GM12878 (cell line): ENCODE results near the gene NFILZ. TPM values are rescaled to one million over a fixed set of nuclear protein-coding genes. Genes with fewer than 3 reads are reported as not detected.

Experiments
- ATAC-seq: fragments of 200-7000 bp; cut with Tn5 transposase; 3 replicates; pipeline ENCODE4 v1.9.1; 2020; ENCODE audit warnings: mild to moderate bottlenecking, moderate library complexity
- BruUV-seq: library from RNA; stranded (reverse); fragments of 400-500 nt; replicated peaks from 2 replicates; lab custom pipeline; 2021; lab: Mats Ljungman, UMichigan
- CTCF ChIA-PET: fragments of 300-600 bp; sonication (Branson Sonifier 250); formaldehyde crosslinking; extraction: SDS; loops from one replicate; lab custom pipeline; 2021; ENCODE audit warnings: inconsistent platforms; lab: Yijun Ruan, JAX
- POLR2A ChIA-PET: fragments of 350-600 bp; formaldehyde crosslinking; extraction: SDS; loops from one replicate; lab custom pipeline; 2021; ENCODE audit warnings: inconsistent platforms; lab: Charles Lee
- RAD21 ChIA-PET: fragments of 300-600 bp; sonication (Branson Sonifier 250); formaldehyde crosslinking; loops from one replicate; lab custom pipeline; 2023; ENCODE audit warnings: antibody characterized with exemption; ENCODE audit not compliant: unreplicated experiment; lab: Charles Lee
- SMC1A ChIA-PET: fragments of 300-600 bp; sonication (Branson Sonifier 250); formaldehyde crosslinking; loops from one replicate; lab custom pipeline; 2023; ENCODE audit not compliant: unreplicated experiment, uncharacterized antibody; lab: Charles Lee
- DNase-seq: peaks from one replicate; pipeline ENCODE4 v3.0.0-alpha.2; 2011; ENCODE audit warnings: low read depth, low spot score
- FAIRE-seq: peaks from 3 replicates; lab custom pipeline; 2011; peaks lifted over from hg19 to GRCh38; lab: Jason Lieb, UNC
- H2AFZ ChIP-seq: 2 replicates; pipeline ENCODE4 v1.6.0; 2011; ENCODE audit warnings: low read depth, low read length, control low read depth; ENCODE audit not compliant: control insufficient read depth
- H3K27ac ChIP-seq: 2 replicates; pipeline ENCODE4 v1.5.1; 2011; ENCODE audit warnings: control low read depth; ENCODE audit not compliant: control insufficient read depth, insufficient read depth
- H3K27me3 ChIP-seq, 2 experiments: replicated peaks in 1 of 2; 2 replicates each; pipeline versions ENCODE4 v1.6.0 to v1.6.1; 2011; ENCODE audit warnings: low read length in 1 of 2; ENCODE audit not compliant: control insufficient read depth in 2 of 2, insufficient read depth in 2 of 2
- H3K36me3 ChIP-seq, 2 experiments: 2 replicates each; pipeline ENCODE4 v1.5.1; 2011; ENCODE audit warnings: low read length in 1 of 2; ENCODE audit not compliant: control insufficient read depth in 2 of 2, insufficient read depth in 2 of 2
- H3K4me1 ChIP-seq: 2 replicates; pipeline ENCODE4 v1.6.1; 2011; ENCODE audit warnings: mild to moderate bottlenecking, low read length, moderate library complexity, mixed read lengths; ENCODE audit not compliant: control insufficient read depth, insufficient read depth
- H3K4me2 ChIP-seq: 2 replicates; pipeline ENCODE4 v1.6.0; 2011; ENCODE audit warnings: control low read depth; ENCODE audit not compliant: control insufficient read depth, insufficient read depth
- H3K4me3 ChIP-seq: fragments of 200-600 bp; sonication (generic); 2 replicates; pipeline ENCODE4 v1.5.1; 2016
- H3K79me2 ChIP-seq: 2 replicates; pipeline ENCODE4 v1.6.0; 2011; ENCODE audit warnings: low read length; ENCODE audit not compliant: control insufficient read depth, insufficient read depth
- H3K9ac ChIP-seq: 2 replicates; pipeline ENCODE4 v1.8.0; 2011; ENCODE audit warnings: low read length, control low read depth, mixed read lengths; ENCODE audit not compliant: control insufficient read depth, insufficient read depth
- H3K9me3 ChIP-seq: replicated peaks from 3 replicates; pipeline ENCODE4 v1.5.1; 2011; ENCODE audit warnings: mild to moderate bottlenecking, low read length; ENCODE audit not compliant: control insufficient read depth, insufficient read depth
- H4K20me1 ChIP-seq: 2 replicates; pipeline ENCODE4 v1.6.0; 2011; ENCODE audit not compliant: control insufficient read depth, insufficient read depth
- ATF3 ChIP-seq: IDR thresholded peaks from 2 replicates; pipeline ENCODE4 v1.6.1; 2011; ENCODE audit warnings: low read depth, mild to moderate bottlenecking, low read length, moderate library complexity, borderline replicate concordance; ENCODE audit errors: extremely low read depth
- BCL11A ChIP-seq: IDR thresholded peaks from 2 replicates; pipeline ENCODE4 v1.6.1; 2011; ENCODE audit warnings: low read depth, low read length
- CHD2 ChIP-seq: IDR thresholded peaks from 2 replicates; pipeline ENCODE4 v1.6.1; 2011; ENCODE audit warnings: low read depth, low read length, improper control_type of control experiment, borderline replicate concordance
- DPF2 ChIP-seq: fragments of 450-650 bp; IDR thresholded peaks from 2 replicates; pipeline ENCODE4 v1.6.1; 2017; ENCODE audit warnings: mild to moderate bottlenecking
- ESRRA ChIP-seq: IDR thresholded peaks from 2 replicates; pipeline ENCODE4 v1.6.1; 2012; ENCODE audit warnings: mild to moderate bottlenecking, low read length, improper control_type of control experiment
- EZH2 ChIP-seq: IDR thresholded peaks from 2 replicates; pipeline ENCODE4 v1.6.1; 2012; ENCODE audit warnings: low read depth, mild to moderate bottlenecking, control low read depth, inconsistent platforms, low read length, borderline replicate concordance; ENCODE audit not compliant: control insufficient read depth
- FOS ChIP-seq: IDR thresholded peaks from 3 replicates; pipeline ENCODE4 v1.6.1; 2011; ENCODE audit warnings: borderline replicate concordance; ENCODE audit not compliant: insufficient read length; ENCODE audit errors: extremely low read depth
- GATAD2B ChIP-seq: fragments of 450-650 bp; conservative IDR thresholded peaks from 2 replicates; pipeline ENCODE4 v1.6.1; 2017; ENCODE audit warnings: low read depth, mild to moderate bottlenecking, moderate library complexity
- IRF5 ChIP-seq: fragments of 450-650 bp; IDR thresholded peaks from 2 replicates; pipeline ENCODE4 v1.6.1; 2017; ENCODE audit warnings: borderline replicate concordance
- NBN ChIP-seq: fragments of 450-650 bp; IDR thresholded peaks from 2 replicates; pipeline ENCODE4 v1.6.1; 2016
- NFYA ChIP-seq: IDR thresholded peaks from 2 replicates; pipeline ENCODE4 v1.6.1; 2011; ENCODE audit warnings: low read depth, mild to moderate bottlenecking, low read length, improper control_type of control experiment, borderline replicate concordance
- NFYB ChIP-seq: IDR thresholded peaks from 2 replicates; pipeline ENCODE4 v1.6.1; 2011; ENCODE audit warnings: low read depth, mild to moderate bottlenecking, low read length, improper control_type of control experiment, moderate library complexity; ENCODE audit not compliant: insufficient read depth
- PBX3 ChIP-seq: IDR thresholded peaks from 2 replicates; pipeline ENCODE4 v1.6.1; 2011; ENCODE audit warnings: mild to moderate bottlenecking, low read depth, low read length, moderate library complexity; ENCODE audit not compliant: insufficient replicate concordance
- RAD21 ChIP-seq: IDR thresholded peaks from 2 replicates; pipeline ENCODE4 v1.6.1; 2011; ENCODE audit warnings: mild to moderate bottlenecking, low read depth, low read length, moderate library complexity; ENCODE audit not compliant: insufficient read depth
- RB1 ChIP-seq: fragments of 450-650 bp; formaldehyde crosslinking; IDR thresholded peaks from 2 replicates; pipeline ENCODE4 v1.6.1; 2017; ENCODE audit warnings: mild to moderate bottlenecking, borderline replicate concordance
- SP1 ChIP-seq: IDR thresholded peaks from one replicate; pipeline ENCODE4 v1.6.1; 2011; ENCODE audit warnings: low read depth, low read length
- WGBS: methylation state at CpG from one replicate; pipeline ENCODE4 v1.1.6; 2016; ENCODE audit warnings: low lambda C conversion rate; ENCODE audit not compliant: insufficient replicate concordance, insufficient coverage; ENCODE audit errors: missing lambda C conversion rate; 5-methylcytosine and 5-hydroxymethylcytosine counted together
- in situ Hi-C: fragments of 300-500 bp; cut with MboI; formaldehyde crosslinking; loops from 9 replicates; pipeline ENCODE4 v1.14.3; 2018; ENCODE audit warnings: mixed read lengths
- intact Hi-C: fragments of 100-400 bp; cut with micrococcal nuclease; formaldehyde crosslinking; loops from one replicate; pipeline ENCODE4 v1.14.2; 2022; ENCODE audit not compliant: unreplicated experiment
- polyA plus RNA-seq, 11 experiments: library from polyadenylated mRNA; depleted of rRNA in 4 of 11; unstranded in 6 of 11; stranded (reverse) in 5 of 11; fragments of >200 nt; fragmentation: Nextera tagmentation in 4 of 11; fragmentation: Illumina TruSeq in 1 of 11; extraction: Ambion mirVana in 4 of 11; extraction: Trizol in 1 of 11; gene quantifications; 1 replicate in 1 of 11; 2 replicates in 10 of 11; pipeline versions ENCODE4 v1.2.1 to v1.2.3, GENCODE V29; 2011 to 2016; ENCODE audit warnings: inconsistent platforms in 2 of 11, missing spikeins in 2 of 11, low read depth in 1 of 11
- total RNA-seq, 4 experiments: library from RNA; depleted of rRNA in 3 of 4; stranded (reverse); fragments of >200 nt in 3 of 4; fragmentation: Illumina TruSeq in 1 of 4; extraction: Trizol in 1 of 4; gene quantifications; 2 replicates each; pipeline versions ENCODE4 v1.2.1 to v1.2.3, GENCODE V29; 2013 to 2021
- TF ChIP-seq, protein P1 (sequence below): fragments of 450-650 bp; IDR thresholded peaks from 2 replicates; pipeline ENCODE4 v1.6.1; 2017; ENCODE audit warnings: low read depth, mild to moderate bottlenecking, moderate library complexity
- TF ChIP-seq, protein P2 (sequence below): fragments of 450-650 bp; IDR thresholded peaks from 2 replicates; pipeline ENCODE4 v1.6.1; 2017; ENCODE audit warnings: mild to moderate bottlenecking, low read depth, inconsistent platforms; ENCODE audit not compliant: poor library complexity, severe bottlenecking

Gene NFILZ
- total and polyA plus RNA-seq, 10 of the 15 experiments (the other 5 are each of a cell fraction or from before 2014, with no cell fraction given) = not detected

GRCh38 chr19:8616861-8617260 is 13.6 kb upstream of the NFILZ start:
- no TSS peak for BruUV-seq
- TF ChIP-seq BCL11A (no peak), RAD21 (no peak), CHD2 (no peak), FOS (no peak), IRF5 (no peak), NFYA (no peak), DPF2 (no peak), SP1 (no peak), ESRRA (no peak), ATF3 (no peak), PBX3 (no peak), RB1 (no peak), NFYB (no peak), EZH2 (no peak), NBN (no peak), GATAD2B (no peak)
- TF ChIP-seq, protein P1, sequence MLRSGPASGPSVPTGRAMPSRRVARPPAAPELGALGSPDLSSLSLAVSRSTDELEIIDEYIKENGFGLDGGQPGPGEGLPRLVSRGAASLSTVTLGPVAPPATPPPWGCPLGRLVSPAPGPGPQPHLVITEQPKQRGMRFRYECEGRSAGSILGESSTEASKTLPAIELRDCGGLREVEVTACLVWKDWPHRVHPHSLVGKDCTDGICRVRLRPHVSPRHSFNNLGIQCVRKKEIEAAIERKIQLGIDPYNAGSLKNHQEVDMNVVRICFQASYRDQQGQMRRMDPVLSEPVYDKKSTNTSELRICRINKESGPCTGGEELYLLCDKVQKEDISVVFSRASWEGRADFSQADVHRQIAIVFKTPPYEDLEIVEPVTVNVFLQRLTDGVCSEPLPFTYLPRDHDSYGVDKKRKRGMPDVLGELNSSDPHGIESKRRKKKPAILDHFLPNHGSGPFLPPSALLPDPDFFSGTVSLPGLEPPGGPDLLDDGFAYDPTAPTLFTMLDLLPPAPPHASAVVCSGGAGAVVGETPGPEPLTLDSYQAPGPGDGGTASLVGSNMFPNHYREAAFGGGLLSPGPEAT = no peak
- TF ChIP-seq, protein P2, sequence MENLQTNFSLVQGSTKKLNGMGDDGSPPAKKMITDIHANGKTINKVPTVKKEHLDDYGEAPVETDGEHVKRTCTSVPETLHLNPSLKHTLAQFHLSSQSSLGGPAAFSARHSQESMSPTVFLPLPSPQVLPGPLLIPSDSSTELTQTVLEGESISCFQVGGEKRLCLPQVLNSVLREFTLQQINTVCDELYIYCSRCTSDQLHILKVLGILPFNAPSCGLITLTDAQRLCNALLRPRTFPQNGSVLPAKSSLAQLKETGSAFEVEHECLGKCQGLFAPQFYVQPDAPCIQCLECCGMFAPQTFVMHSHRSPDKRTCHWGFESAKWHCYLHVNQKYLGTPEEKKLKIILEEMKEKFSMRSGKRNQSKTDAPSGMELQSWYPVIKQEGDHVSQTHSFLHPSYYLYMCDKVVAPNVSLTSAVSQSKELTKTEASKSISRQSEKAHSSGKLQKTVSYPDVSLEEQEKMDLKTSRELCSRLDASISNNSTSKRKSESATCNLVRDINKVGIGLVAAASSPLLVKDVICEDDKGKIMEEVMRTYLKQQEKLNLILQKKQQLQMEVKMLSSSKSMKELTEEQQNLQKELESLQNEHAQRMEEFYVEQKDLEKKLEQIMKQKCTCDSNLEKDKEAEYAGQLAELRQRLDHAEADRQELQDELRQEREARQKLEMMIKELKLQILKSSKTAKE = no peak

More at GRCh38 chr19:8616861-8617260, 13.6 kb upstream of the NFILZ start:
- no peak for FAIRE-seq
- no peak overlapping the region for H3K9ac ChIP-seq
- H3K9me3 ChIP-seq = no peaks in the 10 kb centered on the region
- intact Hi-C loops (no loop called here), in situ Hi-C loops (no loop called here)
- SMC1A ChIA-PET = interaction anchor here (1.5 kb wide), 1 partner anchor 77 kb away, joined by 7 read pairs; no protein-coding TSS in a partner anchor
- H3K4me2 ChIP-seq = no peak overlapping the region
- no peaks in the 10 kb centered on the region for H3K27me3 ChIP-seq
- RAD21 ChIA-PET = no interaction called here
- no peaks in the 10 kb centered on the region for H4K20me1 ChIP-seq
- no peak overlapping the region for H2AFZ ChIP-seq
- H3K4me1 ChIP-seq = no peaks in the 10 kb centered on the region
- no peak for DNase-seq
- ATAC-seq = no peak
- POLR2A ChIA-PET = no interaction called here
- no peak overlapping the region for H3K27ac ChIP-seq
- H3K36me3 ChIP-seq = no peaks in the 10 kb centered on the region
- CTCF ChIA-PET = interaction anchor here (0.7 kb wide), 1 partner anchor 99 kb away, joined by 3 read pairs; no protein-coding TSS in a partner anchor
- H3K4me3 ChIP-seq = no peak overlapping the region
- no peaks in the 10 kb centered on the region for H3K79me2 ChIP-seq
- WGBS = 36% methylated on average over 6 of the region's 6 CpGs
